Measurements from ENCODE around the gene INPP5A.
"Not testable (repeated sequence)": the region's sequence is repeated elsewhere in the genome, so short reads cannot be mapped to it uniquely, and the experiment has no call there.

The INPP5A gene

DNA sequence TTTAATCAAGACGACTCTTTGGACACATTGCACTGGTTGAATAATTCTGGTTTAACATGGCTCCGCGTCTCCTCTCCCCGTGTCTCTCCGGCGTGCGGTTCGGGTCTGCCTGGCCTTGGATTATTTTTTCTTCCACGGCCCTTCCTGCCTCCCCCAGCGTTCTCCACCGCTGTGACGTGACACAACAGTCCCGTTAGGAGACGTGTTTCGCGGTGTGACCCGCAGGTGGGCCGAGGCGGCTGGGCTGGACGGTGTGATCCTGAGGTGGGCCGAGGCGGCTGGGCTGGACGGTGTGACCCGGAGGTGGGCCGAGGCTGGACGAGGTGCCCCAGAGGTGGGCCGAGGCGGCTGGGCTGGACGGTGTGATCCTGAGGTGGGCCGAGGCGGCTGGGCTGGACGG lies 260.4 kb downstream of the INPP5A start:
- not testable (repeated sequence) for DNase-seq (ENCODE audit: low read depth, low spot score)

DNA sequence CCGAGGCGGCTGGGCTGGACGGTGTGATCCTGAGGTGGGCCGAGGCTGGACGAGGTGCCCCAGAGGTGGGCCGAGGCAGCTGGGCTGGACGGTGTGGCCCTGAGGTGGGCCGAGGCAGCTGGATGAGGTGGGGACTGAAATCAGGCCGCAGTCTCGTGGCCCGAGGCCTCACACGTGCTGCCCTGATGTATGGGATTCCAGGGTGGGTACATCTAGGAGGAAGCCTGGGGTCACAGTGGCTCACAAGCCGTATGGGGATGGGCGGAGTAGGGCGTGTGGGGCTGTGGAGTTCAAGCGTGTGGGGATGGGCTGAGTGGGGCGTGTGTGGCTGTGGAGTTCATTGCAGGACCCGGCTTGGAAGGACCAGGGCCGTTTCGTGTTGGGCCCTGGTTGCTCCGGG lies 260.8 kb downstream of the INPP5A start:
- H3K27ac ChIP-seq = no peak overlapping the region
- DNase-seq (ENCODE audit: low read depth, low spot score) = no peak

More for the DNA sequence above, 260.4 kb downstream of the INPP5A start:
- not testable (repeated sequence) for H3K27ac ChIP-seq

DNA sequence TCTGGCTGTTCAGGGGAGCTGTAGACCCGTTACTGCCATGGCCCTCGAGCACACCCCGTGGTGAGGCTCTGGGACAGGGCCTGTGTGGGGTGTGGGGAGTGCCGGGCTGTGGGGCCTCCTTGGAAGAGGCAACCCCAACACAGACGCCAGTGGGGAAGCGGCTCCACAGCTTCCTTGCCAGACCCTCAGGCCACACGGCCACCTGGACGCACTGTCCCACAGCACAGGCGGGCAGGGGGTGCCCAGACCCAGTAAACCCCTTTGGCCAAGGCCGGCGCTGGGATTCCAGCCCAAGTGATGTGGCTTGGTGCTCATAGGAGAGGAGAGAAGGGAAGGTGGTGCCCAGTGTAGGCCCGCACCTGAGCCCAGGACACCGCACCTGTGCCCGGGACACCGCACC lies 261.3 kb downstream of the INPP5A start:
- no peak overlapping the region for H3K27ac ChIP-seq
- no peak for DNase-seq (ENCODE audit: low read depth, low spot score)

DNA sequence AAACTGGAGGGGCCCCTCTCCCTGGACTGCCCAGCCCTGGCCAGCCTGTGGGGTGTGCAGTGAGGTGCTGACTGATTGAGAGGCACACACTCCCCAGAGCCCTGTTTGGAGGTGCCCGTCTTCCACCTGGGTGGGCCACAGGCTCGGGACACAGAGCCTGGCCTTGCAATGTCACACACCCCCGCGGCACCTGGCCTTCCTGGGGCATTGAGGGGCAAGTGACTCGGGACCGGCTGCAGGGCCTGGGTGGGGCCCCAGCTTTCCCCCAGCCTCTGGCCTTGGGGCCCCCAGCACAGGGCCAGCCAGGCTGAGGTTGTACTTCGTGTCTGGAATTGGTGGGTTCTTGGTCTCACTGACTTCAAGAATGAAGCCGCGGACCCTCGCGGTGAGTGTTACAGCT lies 262.3 kb downstream of the INPP5A start:
- DNase-seq (ENCODE audit: low read depth, low spot score) = no peak

DNA sequence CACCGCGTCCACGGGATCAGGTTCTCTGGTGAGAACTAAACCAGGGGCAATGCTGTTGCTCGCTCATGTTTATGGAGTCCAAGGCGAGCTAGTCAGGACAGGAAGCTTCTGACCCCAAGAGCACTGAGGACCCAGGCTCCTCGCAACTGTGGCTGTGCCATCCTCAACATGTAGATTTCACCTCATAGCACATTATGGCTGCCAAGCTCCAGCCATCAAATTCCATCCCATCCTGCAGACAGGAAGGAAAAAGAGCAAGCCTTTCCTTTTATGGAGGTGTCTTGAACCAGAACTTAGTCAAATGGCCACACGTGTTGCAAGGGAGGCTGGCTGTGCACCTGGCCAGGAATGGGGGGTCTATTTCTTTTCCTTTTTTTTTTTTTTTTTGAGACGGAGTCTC lies 264.5 kb downstream of the INPP5A start:
- DNase-seq (ENCODE audit: low read depth, low spot score) = no peak
- H3K27ac ChIP-seq = no peak overlapping the region

More for the DNA sequence above, 262.3 kb downstream of the INPP5A start:
- no peak overlapping the region for H3K27ac ChIP-seq

DNA sequence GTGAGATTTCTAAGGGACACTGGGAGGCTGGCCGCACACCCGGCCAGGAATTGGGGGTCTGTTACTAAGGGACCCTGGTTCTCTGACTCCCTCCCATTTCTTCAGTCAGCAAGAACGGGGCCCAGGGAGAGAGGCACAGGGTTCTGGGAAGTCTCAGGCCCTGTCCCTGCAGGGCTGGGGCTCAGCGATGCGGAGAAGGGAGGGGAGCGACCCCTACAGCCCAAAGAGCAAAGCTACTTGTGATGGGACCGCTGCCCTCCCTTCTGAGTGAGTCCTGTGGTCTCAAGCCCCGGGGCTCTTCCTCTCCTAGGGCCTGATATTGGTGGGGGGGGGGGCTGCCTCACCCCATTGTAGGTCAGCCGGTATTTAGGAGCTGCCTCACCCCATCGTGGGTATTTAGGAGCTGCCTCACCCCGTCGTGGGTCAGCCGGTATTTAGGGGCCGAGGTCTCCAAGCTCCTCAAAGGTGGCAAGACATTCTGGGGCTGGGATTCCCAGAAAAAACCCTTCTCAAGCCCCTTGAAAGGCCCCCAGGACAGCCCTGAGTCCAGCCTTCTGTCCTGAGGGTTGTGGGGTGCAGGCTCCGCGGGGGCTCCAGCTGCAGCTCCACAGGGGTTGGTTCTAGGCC lies 265.2 kb downstream of the INPP5A start:
- no peak overlapping the region for H3K27ac ChIP-seq
- no peak for DNase-seq (ENCODE audit: low read depth, low spot score)

DNA sequence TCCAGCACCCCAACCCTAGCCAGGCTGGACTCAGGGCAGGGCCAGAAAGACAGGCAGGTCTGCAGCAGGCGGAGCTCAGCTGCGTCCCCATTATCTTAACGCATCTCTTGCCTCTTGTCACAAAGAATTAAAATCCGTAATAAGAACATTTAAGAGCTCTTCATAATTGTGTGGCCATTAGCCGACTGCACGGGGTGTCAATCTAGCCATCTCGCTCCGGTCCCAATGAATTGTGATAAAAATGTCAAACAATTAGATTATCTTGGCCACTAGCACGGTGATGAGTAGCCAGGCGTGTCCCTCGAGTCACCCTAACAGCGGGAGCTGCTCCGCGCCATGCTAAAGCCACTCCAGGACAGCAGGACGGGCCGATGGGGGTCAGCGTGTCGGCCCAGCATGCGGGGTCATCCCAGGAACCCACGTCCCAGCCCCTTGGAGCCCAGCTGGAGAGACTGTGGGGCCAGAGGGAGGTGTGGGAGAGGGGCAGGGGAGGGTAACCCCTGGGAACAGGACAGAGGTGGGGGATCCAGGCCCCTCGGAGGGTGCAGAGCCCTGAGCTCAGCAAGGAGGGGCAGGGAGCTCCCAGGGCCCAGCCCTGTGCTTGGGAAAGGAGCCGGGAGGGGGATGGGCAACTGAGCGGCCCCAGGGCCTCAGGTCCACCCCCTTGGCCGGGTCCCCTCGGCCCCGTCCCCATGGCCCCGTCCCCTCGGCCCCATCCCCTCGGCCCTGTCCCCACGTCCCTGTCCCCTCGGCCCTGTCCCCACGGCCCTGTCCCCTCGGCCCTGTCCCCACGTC lies 266.0 kb downstream of the INPP5A start:
- DNase-seq (ENCODE audit: low read depth, low spot score) = no peak
- H3K27ac ChIP-seq = no peak overlapping the region

DNA sequence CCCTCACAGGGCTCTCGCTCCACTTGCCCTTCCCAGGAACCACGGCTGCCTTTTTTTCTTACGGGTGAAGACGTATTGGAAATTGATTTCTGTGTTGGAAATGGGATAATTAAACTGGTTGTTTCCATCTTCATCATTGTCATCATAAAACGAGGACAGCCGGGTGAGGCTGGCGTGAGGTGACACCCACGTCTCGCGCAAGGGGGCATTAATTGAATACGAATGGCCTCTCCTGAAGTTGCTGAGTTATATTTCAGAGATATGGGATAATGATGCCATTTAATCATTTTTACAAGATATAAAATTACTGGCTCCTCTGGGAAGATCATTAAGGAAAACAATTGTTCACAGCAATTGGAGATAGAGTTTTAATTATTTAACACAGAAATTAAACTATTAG lies 266.7 kb downstream of the INPP5A start:
- no peak for DNase-seq (ENCODE audit: low read depth, low spot score)
- no peak overlapping the region for H3K27ac ChIP-seq

DNA sequence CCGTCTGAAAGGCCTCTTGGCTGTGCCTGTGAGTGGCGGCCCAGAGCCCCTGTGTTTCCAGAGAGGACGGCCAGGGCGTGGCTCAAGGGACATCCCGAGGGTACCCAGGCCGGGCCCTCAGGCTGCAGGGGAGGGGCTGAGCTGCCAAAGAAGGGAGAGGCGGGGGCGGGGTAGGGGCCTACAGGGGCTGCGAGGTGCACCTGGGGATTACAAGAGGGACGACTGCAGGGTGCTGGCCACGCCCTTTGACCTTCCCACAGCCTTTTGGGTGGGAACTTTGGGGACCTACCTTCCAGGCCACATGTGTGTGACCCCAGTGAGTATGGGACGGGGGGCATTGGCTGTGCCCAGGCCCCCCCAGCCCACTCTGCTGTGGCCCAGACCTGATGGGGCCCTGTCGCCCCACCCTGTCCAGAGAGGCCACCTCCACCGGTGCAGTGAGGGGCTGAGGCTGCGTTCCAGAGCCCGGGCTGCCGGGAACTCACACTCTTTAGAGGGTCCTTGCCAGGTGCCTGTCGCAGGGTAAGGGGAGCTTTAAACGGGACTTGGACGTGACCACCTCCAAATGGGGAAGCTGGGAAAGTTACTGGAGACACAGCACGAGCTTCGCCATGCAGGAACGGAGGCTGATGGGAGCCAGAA lies 267.3 kb downstream of the INPP5A start:
- no peak for DNase-seq (ENCODE audit: low read depth, low spot score)

DNA sequence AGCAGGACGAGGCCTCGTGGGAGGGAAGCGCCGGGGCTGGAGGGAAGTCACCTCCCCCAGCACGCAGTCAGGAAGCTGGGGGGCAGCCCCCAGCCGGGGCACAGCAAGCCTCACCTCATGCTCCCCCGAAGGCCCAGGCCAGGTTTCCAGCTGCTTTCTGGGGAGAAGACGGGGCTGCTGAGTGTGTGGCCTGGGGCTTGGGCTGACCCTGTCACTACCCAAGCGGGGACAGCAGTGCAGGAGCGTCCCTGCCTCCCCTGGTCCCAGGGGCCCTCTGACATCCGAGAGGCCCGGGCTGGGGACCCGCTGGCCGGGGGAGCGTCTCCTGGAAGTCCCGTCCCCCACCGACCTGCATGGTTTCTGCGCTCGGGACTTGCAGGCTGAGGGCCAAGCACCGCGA lies 268.0 kb downstream of the INPP5A start:
- H3K27ac ChIP-seq = no peak overlapping the region
- DNase-seq (ENCODE audit: low read depth, low spot score) = no peak

More for the DNA sequence above, 267.3 kb downstream of the INPP5A start:
- H3K27ac ChIP-seq = no peak overlapping the region

DNA sequence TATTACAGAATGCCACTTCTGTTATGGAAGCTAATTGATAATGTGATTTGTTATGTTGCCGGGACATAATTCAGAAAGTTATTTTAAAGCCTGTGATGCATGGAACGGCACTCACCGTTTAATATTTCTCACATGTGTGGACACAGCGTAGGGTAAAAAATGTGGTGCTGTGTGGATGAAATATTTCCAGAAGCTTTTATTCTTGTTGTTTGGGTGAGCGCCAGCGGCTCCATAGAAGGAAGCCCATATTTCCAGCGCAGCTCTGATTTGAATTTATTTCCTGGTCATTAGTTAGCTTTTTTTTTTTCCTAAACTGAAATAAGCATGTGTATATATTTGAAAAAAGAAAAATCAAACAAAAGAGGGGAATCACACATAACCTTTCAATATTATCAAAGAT lies 268.5 kb downstream of the INPP5A start:
- H3K27ac ChIP-seq = no peak overlapping the region

DNA sequence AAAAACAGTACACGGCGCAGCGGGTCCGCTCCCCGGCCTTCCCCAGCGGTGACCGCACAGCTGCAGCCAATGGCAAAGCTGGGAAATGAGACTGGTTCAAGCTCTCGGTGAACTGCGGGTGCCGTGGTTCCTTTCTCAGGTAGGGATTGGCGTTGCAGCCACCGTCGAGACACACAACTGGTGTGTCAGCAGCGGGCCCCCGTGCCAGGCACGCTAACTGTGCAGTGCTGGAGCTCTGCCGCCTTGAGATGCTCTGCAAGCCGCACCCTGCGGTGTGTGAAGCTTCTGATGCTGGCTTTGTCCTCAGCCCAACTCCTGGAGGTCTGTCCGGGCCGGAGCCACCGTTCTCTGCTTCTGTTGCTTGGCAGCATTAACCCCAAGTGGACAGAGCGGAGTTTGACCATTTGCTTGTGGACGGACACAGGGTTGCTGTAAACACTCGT lies 269.0 kb downstream of the INPP5A start:
- no peak for DNase-seq (ENCODE audit: low read depth, low spot score)
- H3K27ac ChIP-seq = no peak overlapping the region

More for the DNA sequence above, 268.5 kb downstream of the INPP5A start:
- DNase-seq (ENCODE audit: low read depth, low spot score) = no peak

DNA sequence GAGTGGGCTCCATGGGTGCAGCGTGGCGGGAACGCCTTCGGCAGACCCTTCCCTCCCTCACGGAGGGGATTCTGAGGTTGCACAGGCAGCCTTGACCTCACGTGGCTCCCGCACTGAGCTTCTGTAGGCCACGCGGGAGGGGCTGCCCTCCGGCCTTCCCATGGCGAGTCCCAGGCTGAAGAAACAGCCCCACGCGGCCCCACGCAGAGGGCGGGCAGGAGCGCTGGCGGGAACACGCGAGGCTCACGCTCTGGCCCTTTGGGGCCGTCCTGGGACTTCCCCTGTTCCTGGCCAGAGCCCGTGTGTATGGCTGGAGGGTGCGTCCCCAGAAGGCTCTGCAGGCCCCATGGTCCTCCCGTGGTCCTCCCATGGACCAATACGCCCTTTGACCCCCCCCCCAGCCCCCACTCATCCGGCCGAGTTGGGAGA lies 270.0 kb downstream of the INPP5A start:
- H3K27ac ChIP-seq = no peak overlapping the region
- no peak for DNase-seq (ENCODE audit: low read depth, low spot score)

DNA sequence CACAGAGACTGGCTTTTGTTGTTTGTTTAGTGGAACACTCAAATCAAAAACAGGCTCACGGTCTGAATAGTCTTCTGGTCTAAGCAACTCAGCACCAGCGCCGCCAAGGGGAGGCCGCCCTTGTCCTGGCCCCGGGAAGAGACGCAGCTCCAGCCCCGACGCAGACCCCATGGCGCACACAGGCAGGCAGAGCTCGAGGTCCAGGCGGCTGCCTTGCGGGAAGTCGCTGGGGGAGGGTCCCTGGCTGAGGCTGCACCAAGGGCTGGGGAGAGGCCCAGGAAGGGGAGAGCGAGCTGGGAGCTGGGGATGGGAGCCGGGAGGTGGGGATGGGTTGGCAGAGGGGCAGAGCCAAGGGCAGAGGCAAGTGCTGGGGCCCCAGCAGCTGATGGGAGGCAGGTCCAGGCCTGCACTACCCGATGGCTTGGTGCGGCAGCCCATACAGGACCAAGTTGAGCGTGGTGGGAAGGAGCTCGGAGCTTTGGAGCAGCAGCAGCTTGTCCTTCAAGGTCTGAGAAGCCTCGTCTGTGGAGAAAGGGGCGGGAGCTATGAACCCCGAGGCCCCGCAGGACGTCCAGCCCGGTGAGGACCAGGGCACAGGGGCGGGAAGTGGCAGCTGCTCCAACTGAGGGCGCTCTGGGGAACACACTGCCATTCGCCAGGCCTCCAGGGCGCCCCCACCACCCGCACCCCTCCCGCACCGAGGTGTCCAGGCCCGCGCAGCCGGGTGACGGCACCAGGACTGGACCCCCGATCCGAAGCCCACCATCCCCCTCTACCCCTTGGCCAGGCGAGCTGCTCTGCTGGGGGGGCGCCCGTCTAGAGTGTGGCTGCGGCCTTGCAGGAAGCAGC lies 271.0 kb downstream of the INPP5A start:
- H3K27ac ChIP-seq = no peak overlapping the region
- DNase-seq (ENCODE audit: low read depth, low spot score) = no peak

DNA sequence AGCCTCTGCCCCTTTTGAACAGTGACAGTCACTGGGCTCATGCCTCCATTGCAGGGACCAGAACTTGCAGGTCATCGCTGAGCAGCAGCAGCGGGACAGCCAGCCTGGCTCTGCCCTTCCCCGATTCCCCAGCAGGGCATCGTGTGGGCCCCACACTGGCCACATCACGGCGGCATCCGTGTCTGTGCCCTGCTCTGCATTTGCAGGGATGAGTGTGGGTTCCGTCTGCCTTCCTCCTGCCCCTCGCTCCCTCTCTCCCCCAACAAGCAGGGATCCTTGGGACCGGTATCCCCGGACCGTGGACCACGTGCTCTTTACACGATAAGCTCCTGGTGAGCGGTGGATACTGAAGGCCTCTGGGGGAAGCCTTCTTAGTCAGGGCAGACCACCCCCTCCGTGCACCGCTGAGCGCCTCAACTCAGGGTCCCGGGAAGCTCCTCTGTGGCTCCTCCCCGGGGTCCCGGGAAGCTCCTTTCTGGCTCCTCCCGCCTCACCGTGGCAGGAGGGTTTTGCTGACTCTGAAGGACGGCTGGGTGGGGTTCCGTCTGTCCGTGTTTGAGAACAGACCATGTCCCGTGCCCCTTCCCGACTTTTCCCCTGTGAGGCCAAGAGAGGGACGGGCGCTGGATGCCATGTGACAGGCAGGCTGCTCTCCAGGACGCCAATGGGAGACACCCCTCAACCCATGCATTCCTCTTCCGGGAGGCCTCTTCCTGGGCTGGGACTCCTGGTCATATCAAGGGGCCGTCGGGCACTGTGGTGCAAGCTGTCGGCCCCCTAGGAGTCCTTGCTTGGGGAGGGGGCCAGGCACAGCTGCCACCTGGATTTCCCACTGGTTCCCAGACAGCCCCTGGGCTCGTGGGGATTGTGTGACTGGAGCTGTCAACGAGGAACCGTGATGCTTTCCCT lies 271.9 kb downstream of the INPP5A start:
- DNase-seq (ENCODE audit: low read depth, low spot score) = no peak
- no peak overlapping the region for H3K27ac ChIP-seq

DNA sequence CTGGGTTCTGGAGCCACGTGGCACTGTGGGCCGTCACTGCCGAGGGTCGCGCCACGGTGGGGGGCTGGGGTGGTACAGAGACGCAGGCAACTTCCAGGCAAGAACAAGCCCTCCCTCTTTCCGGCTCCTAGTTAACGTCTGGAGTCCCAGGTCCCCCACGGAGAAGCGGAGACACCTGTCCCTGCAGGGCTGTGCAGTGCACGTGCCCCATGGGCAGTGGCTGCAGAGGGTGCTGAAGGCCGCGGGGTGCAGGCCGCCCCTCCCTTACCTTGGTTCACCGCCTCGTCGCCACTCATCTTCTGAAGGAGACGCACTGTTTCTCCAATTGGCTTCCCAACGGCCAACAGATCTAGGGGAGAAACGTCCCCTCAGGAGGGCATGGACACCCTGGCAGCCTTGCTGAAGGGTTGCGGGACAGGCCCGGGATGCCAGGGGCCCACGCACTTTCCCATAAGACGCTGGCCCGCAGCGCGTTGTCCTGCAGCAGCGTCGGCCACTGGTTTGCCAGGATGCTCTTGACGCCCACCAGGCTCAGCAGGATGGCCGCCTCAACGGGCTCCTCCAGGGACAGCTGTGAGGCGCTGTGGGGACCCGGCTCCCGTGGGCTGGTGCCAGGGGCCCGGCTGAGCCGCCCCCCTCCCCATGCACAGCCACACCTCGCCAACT lies 272.7 kb downstream of the INPP5A start:
- no peak overlapping the region for H3K27ac ChIP-seq
- no peak for DNase-seq (ENCODE audit: low read depth, low spot score)

DNA sequence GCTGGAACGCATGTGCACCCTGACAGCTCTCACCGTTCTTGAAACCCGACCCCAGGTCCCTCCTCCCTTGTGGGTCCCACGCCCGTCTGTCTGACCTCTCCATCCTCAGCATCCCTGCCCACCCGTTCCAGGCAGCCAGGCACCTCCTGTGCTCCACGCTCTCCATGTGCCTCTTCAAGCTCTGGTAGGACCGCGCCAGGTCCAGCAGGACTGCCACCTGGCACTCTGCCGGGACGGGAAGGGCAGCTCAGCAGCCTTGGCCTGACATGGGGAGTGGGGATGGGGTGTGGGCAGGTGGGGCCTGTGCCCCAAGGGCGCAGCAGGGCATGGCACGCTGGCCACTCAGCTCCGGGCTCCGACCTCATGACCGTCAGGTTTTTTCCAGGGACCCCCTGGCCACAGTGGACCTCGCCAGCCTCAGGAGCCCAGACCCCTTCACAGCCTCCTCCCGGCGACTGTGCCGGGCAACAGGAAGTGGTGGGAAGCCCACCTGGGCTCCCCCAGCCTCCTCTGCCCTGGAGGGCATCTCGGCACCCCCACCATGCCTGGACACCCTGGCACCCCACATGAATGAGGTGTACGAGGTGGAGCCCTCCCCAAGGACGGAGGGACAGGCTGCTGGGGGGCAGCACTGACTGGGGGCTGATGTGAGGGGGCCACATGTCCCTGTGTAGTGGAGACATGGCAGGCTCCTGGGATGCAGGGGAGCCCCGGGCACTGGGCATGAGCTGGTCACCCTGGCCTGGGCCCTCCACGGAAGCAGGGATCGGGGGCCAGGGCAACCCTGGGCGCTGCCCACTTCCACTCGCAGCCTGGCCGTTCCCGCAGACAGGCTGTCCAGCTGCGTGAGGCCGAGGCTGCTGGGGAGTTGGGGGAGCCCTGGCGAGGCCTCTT lies 273.5 kb downstream of the INPP5A start:
- no peak overlapping the region for H3K27ac ChIP-seq
- no peak for DNase-seq (ENCODE audit: low read depth, low spot score)
